GM21723 (cell line): ENCODE results near the gene NRF1.
"Not testable (repeated sequence)": the region's sequence is repeated elsewhere in the genome, so short reads cannot be mapped to it uniquely, and the experiment has no call there.

Experiments
- ATAC-seq: cut with Tn5 transposase; IDR thresholded peaks from one replicate; pipeline ENCODE4 v1.9.1; 2021; ENCODE audit warnings: mild to moderate bottlenecking, moderate library complexity; ENCODE audit not compliant: unreplicated experiment

Gene NRF1

DNA sequence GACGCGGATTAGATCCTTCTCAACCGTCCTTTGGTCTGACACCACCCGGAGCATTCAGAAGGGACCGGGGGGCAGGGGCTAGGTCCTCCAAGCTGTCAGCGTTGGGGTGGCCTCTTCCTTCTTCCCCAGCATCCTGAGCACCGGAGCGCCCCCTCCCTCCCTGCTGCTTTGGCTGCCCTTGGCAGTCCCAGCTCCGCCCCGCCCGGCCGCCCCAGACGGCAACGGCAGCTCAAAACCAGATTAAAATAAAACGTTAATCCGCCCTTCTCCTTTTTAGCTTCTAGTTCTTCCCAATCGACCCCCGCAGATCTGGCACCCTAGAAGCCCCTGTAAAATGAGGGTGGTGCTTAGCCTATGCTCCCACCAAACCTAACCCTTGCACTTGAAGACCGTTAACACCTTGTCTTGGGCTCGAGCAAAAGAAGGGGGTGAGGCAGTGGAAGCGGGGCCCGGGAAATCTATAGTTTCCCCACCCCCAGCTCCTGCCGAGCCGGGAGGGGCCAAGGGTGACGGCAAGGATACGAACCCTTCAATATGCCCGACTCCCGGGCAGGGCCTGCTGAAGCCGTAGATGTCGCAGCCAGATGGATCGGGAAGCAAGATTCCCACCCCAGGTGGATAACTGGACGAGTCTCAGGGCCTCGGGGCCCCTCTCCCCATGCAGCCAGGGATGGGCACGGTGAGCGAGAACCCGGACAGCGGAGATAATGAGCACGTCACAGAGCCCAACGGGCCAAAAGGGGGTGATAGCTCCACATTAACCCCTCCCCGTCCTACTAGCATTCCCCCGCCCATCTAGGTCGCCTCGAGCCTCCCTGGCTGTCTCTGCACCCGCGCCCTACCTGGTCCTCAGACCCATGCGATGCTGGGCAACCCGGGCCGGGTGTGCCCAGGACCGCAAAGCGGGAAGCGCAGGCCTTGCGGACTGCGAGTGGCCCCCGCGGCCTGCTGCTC is 169.7 kb downstream of the NRF1 start:
- ATAC-seq: no peak

- no peak for ATAC-seq
Measured at GRCh38 chr7:129781928-129782817, 170.7 kb downstream of the NRF1 start.

DNA sequence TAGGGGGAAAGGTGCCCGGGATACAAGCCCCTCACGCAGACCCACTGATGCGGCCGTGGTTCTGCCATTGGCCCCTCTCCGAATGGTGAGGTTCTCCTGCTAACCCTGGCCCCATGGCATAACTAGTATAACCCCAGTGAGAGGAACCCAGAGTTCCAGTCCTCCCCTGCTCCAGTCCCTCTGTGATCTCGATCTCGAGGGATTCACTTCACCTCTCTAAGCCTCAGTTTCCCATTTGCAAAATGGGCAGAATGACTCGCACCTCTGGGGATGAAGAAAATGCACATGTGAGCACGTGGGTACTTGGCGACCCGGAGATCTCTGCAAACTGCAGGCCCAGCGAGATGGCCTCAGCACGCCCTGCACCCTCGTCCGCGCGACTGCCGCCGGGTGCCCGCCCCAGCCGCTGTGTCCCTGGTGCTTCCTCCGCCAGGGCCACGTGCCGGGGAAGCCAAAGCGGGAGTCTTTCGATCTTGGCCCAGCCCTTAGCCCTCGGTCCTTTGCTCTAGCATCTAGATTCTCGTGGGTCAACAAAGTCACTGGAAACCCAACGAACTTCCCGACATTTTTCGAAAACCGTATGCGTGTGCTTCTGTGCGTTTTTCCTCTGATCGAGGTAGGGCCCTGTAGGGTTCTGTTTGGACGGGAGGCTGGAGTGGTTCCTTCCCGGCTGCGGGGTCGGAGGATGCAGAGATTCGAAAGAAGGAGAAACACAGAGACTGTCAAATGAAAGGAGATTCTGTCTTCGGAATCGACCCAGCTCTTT is 171.5 kb downstream of the NRF1 start:
- no peak for ATAC-seq

DNA sequence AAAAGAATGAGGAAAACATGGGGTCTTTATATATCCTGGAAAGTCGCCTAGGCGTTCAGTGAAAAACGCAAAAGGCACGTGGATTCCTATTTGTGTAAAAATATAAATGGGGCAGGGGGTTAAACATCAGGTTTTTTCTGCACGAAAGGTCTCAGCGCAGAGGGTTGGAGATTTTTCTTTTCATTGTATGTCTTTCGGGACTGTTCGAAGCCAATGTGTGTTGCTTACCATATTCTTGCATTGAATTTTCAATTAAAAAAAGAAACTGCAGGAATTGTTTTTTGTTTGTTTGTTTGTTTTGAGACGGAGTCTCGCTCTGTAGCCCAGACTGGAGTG is 172.0 kb downstream of the NRF1 start:
- ATAC-seq: no peak

GRCh38 chr7:129784437-129784782 is 172.9 kb downstream of the NRF1 start:
- ATAC-seq: no peak

- ATAC-seq: no peak
Measured at GRCh38 chr7:129784783-129785684, 173.5 kb downstream of the NRF1 start.

DNA sequence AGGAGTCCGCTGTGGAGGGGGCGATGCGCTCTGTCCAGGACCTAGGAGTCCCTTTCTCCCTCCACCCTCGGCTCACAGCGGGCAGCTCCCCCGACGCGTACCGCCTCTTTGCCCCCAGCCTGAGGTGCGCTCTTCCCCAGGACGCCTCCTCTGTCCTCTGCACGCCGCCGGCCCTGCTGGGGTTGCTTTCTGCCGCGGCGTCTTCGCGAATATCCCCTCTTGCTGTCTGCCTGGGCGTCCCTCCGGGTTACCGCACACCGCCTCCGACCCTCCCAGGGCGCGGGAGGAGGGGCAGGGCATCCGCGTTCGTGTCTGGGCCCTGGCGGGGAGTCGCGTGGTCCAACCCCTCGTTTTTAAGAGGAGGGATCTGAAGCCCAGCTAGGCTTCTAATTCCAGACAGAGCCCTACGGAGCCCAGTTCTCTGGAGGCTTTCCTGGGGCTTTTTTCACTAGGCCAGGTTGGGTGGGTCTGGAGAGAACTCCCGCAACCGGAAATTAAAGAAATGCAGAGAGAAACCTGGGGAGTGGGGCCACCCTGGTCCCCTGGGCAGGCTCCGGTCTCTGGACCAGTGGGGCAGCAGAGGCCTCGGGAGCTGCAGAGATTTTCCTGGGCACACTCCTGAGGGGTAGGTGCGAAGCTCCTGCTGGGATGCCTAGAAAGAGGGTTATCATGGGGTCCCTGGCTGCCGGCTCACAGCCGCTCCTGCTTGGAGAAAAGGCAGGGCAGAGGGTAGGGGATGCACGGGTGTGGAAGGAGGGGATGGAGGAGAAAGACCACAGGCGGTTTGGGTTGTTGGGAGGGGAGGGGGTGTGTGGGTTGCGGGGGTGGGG is 174.4 kb downstream of the NRF1 start:
- ATAC-seq: no peak

GRCh38 chr7:129786825-129787563 is 175.5 kb downstream of the NRF1 start:
- no peak for ATAC-seq

GRCh38 chr7:129789000-129789399 is 177.5 kb downstream of the NRF1 start:
- ATAC-seq: no peak

DNA sequence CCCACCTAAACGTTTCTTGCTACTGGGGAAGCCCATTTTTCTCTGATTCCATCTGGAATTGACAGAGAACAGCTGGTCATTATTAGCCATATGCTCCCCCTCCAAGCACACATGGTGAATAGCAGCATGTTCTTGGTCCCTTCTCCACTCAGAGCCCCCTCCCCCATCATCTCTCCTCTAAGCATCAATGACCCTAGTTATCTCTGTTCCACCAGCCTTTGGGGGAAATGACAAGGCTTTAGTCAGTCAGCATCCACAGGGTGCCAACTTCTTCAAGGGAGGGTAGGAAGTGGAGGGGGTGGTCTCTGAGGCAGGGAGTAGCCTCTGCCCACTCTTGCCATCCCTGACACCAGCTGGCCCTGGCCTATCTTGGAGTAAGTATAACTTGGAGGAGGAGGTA is 178.1 kb downstream of the NRF1 start:
- no peak for ATAC-seq

DNA sequence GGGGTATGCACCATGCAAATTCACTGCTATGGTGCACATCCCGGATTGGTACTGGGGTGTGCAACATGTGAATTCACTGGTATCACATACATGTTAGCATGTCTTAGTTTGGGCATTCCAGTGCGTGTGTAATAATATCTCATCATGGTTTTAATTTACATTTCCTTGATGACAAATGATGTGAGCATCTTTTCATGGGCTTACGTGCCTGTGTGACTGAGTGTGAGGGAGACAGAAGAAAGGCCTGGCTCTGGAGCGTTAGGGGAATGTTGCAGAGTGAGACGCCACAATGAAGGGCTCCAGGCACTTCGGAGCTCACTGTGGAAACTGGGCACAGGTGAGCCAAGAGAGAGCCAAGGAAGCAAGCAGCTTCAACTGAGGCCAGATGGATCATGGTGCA is 178.6 kb downstream of the NRF1 start:
- no peak for ATAC-seq

- ATAC-seq: no peak
Measured at GRCh38 chr7:129792721-129793120, 181.2 kb downstream of the NRF1 start.

DNA sequence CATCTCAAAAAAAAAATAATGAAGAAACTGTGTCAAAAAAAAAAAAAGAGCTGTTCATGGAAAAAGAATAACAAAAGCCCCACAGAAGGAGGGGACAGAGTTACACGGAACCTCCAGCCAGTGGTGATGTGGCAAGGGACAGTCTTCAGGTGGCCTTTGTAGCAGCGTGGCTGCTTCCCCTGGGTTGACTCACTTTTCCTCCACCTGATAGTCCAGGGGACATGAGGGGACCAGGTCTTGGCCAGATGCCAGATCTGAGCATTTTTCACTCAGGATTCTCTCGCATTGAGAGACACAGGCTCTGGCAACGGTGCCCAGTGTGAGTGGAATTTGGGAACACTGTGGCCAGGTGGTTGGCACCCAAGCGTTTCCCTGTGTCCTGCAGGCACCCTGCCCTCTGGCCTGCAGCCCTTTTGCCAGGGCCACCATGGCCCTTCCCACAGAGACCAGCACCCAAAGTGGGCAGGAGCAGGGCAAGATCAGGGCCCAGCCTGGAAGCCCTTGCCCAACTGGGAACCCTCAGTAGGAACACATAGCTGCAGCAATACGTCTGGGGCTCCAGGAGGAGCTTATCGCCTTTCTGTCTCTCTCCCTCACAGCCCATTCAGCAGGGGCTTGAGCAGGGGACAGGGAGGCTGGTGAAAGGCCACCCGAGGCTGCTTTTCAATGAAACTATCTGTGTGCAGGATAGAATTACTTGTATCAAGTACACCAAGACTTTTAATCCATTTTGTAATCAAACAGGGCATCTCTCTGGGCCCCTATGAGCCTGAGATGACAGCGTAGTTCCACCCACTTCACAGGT is 182.2 kb downstream of the NRF1 start:
- no peak for ATAC-seq

GRCh38 chr7:129794461-129794860 is 182.9 kb downstream of the NRF1 start:
- not testable (repeated sequence) for ATAC-seq

- ATAC-seq: no peak
Measured at GRCh38 chr7:129796186-129796775, 184.8 kb downstream of the NRF1 start.

- no peak for ATAC-seq
Measured at GRCh38 chr7:129797214-129797789, 185.8 kb downstream of the NRF1 start.
